HCT116 (cell line): Measurements from ENCODE around the gene SGCB. TPM values are rescaled to one million over a fixed set of nuclear protein-coding genes. Genes with fewer than 3 reads are reported as not detected.

ENCODE experiments used
- ATAC-seq: fragments of 200-7000 bp; cut with Tn5 transposase; 2 replicates; pipeline ENCODE4 v1.9.1; 2020; ENCODE audit warnings: mild to moderate bottlenecking, moderate library complexity
- BruUV-seq: library from RNA; stranded (reverse); fragments of 400-500 nt; replicated peaks from 2 replicates; lab custom pipeline; 2021; lab: Mats Ljungman, UMichigan
- CTCF ChIA-PET: fragments of 300-600 bp; sonication (Branson Sonifier 250); formaldehyde crosslinking; loops from one replicate; lab custom pipeline; 2021; ENCODE audit warnings: antibody characterized with exemption; lab: Charles Lee
- POLR2A ChIA-PET: fragments of 300-600, 350-600 bp; sonication (Branson Sonifier 250); formaldehyde crosslinking; loops from one replicate; lab custom pipeline; 2021; ENCODE audit warnings: antibody characterized with exemption; lab: Charles Lee
- RAD21 ChIA-PET, 2 experiments: fragments of 300-600 bp; sonication (Branson Sonifier 250); formaldehyde crosslinking; loops; one replicate each; lab custom pipeline; 2023; ENCODE audit warnings: low total read pairs in 2 of 2; ENCODE audit not compliant: uncharacterized antibody in 2 of 2, unreplicated experiment in 2 of 2, low non-redundant PET in 1 of 2; lab: Charles Lee
- DNase-seq: peaks from one replicate; pipeline ENCODE4 v3.0.0-alpha.2; 2010; ENCODE audit warnings: low read depth, low spot score
- H2AFZ ChIP-seq: fragments of 200-600 bp; shearing (Covaris generic), sonication (generic); 2 replicates; pipeline ENCODE4 v1.6.1; 2017; ENCODE audit warnings: low read depth, mixed run types, mixed read lengths, antibody characterized with exemption, low read length; ENCODE audit not compliant: poor library complexity, severe bottlenecking
- H3K27ac ChIP-seq: 2 replicates; pipeline ENCODE4 v1.5.1; 2012; ENCODE audit warnings: low read depth, low read length
- H3K27me3 ChIP-seq: fragments of 200-600 bp; sonication (generic); 2 replicates; pipeline ENCODE4 v1.6.1; 2016; ENCODE audit warnings: mixed run types, low read length, mixed read lengths; ENCODE audit not compliant: insufficient read depth
- H3K36me3 ChIP-seq, 2 experiments: fragments of 200-500 bp in 1 of 2; fragments of 200-600 bp in 1 of 2; sonication (Bioruptor generic) in 1 of 2; sonication (generic) in 1 of 2; 2 replicates each; pipeline versions ENCODE4 v1.5.1 to v1.6.1; 2014 to 2016; ENCODE audit warnings: low read length in 2 of 2, inconsistent platforms in 1 of 2, mixed read lengths in 1 of 2, mixed run types in 1 of 2; ENCODE audit not compliant: insufficient read depth in 2 of 2, control insufficient read depth in 1 of 2
- H3K4me1 ChIP-seq, 2 experiments: fragments of 200-600 bp in 1 of 2; sonication (generic) in 1 of 2; 2 replicates each; pipeline versions ENCODE4 v1.5.1 to v1.6.1; 2012 to 2017; ENCODE audit warnings: low read length in 2 of 2, inconsistent platforms in 1 of 2, mild to moderate bottlenecking in 1 of 2, mixed read lengths in 1 of 2, mixed run types in 1 of 2, moderate library complexity in 1 of 2; ENCODE audit not compliant: insufficient read depth in 2 of 2, control insufficient read depth in 1 of 2
- H3K4me2 ChIP-seq: fragments of 200-600 bp; sonication (generic); 2 replicates; pipeline ENCODE4 v1.6.1; 2017; ENCODE audit warnings: mixed run types, low read length, mixed read lengths
- H3K4me3 ChIP-seq, 2 experiments: fragments of 200-600 bp in 1 of 2; sonication (generic) in 1 of 2; replicated peaks in 1 of 2; 2 replicates each; pipeline ENCODE4 v1.5.1; 2011 to 2016; ENCODE audit warnings: low read length in 2 of 2, control low read depth in 1 of 2, low read depth in 1 of 2, mild to moderate bottlenecking in 1 of 2, mixed read lengths in 1 of 2, mixed run types in 1 of 2
- H3K79me2 ChIP-seq: fragments of 200-600 bp; sonication (generic); 2 replicates; pipeline ENCODE4 v1.6.1; 2017; ENCODE audit warnings: mild to moderate bottlenecking, mixed run types, low read length, moderate library complexity, mixed read lengths; ENCODE audit not compliant: insufficient read depth
- H3K9ac ChIP-seq: fragments of 200-600 bp; sonication (generic); 2 replicates; pipeline ENCODE4 v1.6.1; 2016; ENCODE audit warnings: low read length, mixed read lengths
- H3K9me2 ChIP-seq: fragments of 200-600 bp; sonication (generic), shearing (Covaris generic); 2 replicates; pipeline ENCODE4 v1.6.1; 2017; ENCODE audit warnings: mixed run types, mild to moderate bottlenecking, moderate library complexity; ENCODE audit not compliant: insufficient read depth
- H3K9me3 ChIP-seq, 2 experiments: fragments of 200-500 bp in 1 of 2; fragments of 200-600 bp in 1 of 2; sonication (Bioruptor generic) in 1 of 2; sonication (generic) in 1 of 2; 2 replicates each; pipeline ENCODE4 v1.6.1; 2014 to 2017; ENCODE audit warnings: low read length in 2 of 2, mixed read lengths in 2 of 2, inconsistent platforms in 1 of 2, low read depth in 1 of 2, mild to moderate bottlenecking in 1 of 2, mixed run types in 1 of 2, moderate library complexity in 1 of 2; ENCODE audit not compliant: control insufficient read depth in 1 of 2, insufficient read depth in 1 of 2
- H4K20me1 ChIP-seq: fragments of 200-600 bp; sonication (generic), shearing (Covaris generic); 2 replicates; pipeline ENCODE4 v1.6.1; 2017; ENCODE audit warnings: mixed run types, mild to moderate bottlenecking, moderate library complexity; ENCODE audit not compliant: insufficient read depth
- CEBPB ChIP-seq: IDR thresholded peaks from 2 replicates; pipeline ENCODE4 v1.6.1; 2012; ENCODE audit warnings: low read depth
- EGR1 ChIP-seq: IDR thresholded peaks from 2 replicates; pipeline ENCODE4 v1.6.1; 2012; ENCODE audit warnings: low read depth
- ELF1 ChIP-seq: IDR thresholded peaks from 2 replicates; pipeline ENCODE4 v1.6.1; 2012; ENCODE audit warnings: low read depth, borderline replicate concordance
- EZH2 ChIP-seq: fragments of 200-600 bp; sonication (generic); IDR thresholded peaks from 2 replicates; pipeline ENCODE4 v1.6.1; 2017; ENCODE audit warnings: antibody characterized with exemption, mixed run types
- EZH2phosphoT487 ChIP-seq: fragments of 200-600 bp; IDR thresholded peaks from 2 replicates; pipeline ENCODE4 v1.6.1; 2018; ENCODE audit warnings: antibody characterized with exemption, borderline replicate concordance
- FOSL1 ChIP-seq: IDR thresholded peaks from 2 replicates; pipeline ENCODE4 v1.6.1; 2012; ENCODE audit warnings: low read depth
- JUND ChIP-seq: IDR thresholded peaks from 2 replicates; pipeline ENCODE4 v1.6.1; 2012
- RAD21 ChIP-seq: IDR thresholded peaks from 2 replicates; pipeline ENCODE4 v1.6.1; 2012; ENCODE audit warnings: low read depth, mild to moderate bottlenecking
- SIN3A ChIP-seq: IDR thresholded peaks from 2 replicates; pipeline ENCODE4 v1.6.1; 2012; ENCODE audit warnings: low read depth
- SRF ChIP-seq: IDR thresholded peaks from 2 replicates; pipeline ENCODE4 v1.6.1; 2012; ENCODE audit warnings: low read depth
- TCF7L2 ChIP-seq: IDR thresholded peaks from 2 replicates; pipeline ENCODE4 v1.7.0; 2011; ENCODE audit warnings: borderline replicate concordance, inconsistent platforms; ENCODE audit not compliant: insufficient read depth, insufficient read length; ENCODE audit errors: extremely low read depth
- YY1 ChIP-seq: IDR thresholded peaks from 2 replicates; pipeline ENCODE4 v1.6.1; 2011; ENCODE audit warnings: low read length, low read depth, moderate library complexity, mild to moderate bottlenecking; ENCODE audit not compliant: insufficient replicate concordance; ENCODE audit errors: extremely low read depth
- ZBTB33 ChIP-seq: IDR thresholded peaks from 2 replicates; pipeline ENCODE4 v1.6.1; 2011; ENCODE audit warnings: mild to moderate bottlenecking, low read length, moderate library complexity; ENCODE audit not compliant: insufficient replicate concordance; ENCODE audit errors: extremely low read depth
- intact Hi-C: fragments of 100-400 bp; cut with micrococcal nuclease; formaldehyde crosslinking; loops from 2 replicates; pipeline ENCODE4 v1.10.0; 2022
- total RNA-seq: library from RNA; stranded (reverse); gene quantifications from one replicate; pipeline ENCODE4 v1.2.1, GENCODE V29; 2021; ENCODE audit not compliant: unreplicated experiment
- TF ChIP-seq, protein P1 (sequence below): IDR thresholded peaks from 2 replicates; pipeline ENCODE4 v1.6.1; 2012
- TF ChIP-seq, protein P2 (sequence below): IDR thresholded peaks from 2 replicates; pipeline ENCODE4 v1.6.1; 2012; ENCODE audit warnings: low read depth
- TF ChIP-seq, protein P3 (sequence below): IDR thresholded peaks from 2 replicates; pipeline ENCODE4 v1.6.1; 2012

Gene SGCB
- total RNA-seq, 1 experiment from 2014 or later = 18.3 TPM

GRCh38 chr4:52014903-52015302 is 23.2 kb downstream of the SGCB start:
- ChIA-PET POLR2A (no interaction called here), CTCF (no interaction called here)

More at GRCh38 chr4:52014903-52015302, 23.2 kb downstream of the SGCB start:
- H4K20me1 ChIP-seq = no peaks in the 10 kb centered on the region
- no peaks in the 10 kb centered on the region for H3K27me3 ChIP-seq
- no peaks in the 10 kb centered on the region for H3K9me2 ChIP-seq
- no peak overlapping the region for H3K4me3 ChIP-seq
- no peaks in the 10 kb centered on the region for H3K79me2 ChIP-seq
- no TSS peak for BruUV-seq
- ATAC-seq = no peak
- no peak overlapping the region for H2AFZ ChIP-seq
- DNase-seq = no peak
- H3K9ac ChIP-seq = no peak overlapping the region
- TF ChIP-seq YY1 (no peak), SIN3A (no peak), EZH2phosphoT487 (no peak), ELF1 (no peak), TCF7L2 (no peak), EZH2 (no peak), FOSL1 (no peak), RAD21 (no peak), JUND (no peak), ZBTB33 (no peak), EGR1 (no peak), SRF (no peak), CEBPB (no peak)
- TF ChIP-seq, protein P1, sequence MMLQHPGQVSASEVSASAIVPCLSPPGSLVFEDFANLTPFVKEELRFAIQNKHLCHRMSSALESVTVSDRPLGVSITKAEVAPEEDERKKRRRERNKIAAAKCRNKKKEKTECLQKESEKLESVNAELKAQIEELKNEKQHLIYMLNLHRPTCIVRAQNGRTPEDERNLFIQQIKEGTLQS = no peak
- TF ChIP-seq, protein P2, sequence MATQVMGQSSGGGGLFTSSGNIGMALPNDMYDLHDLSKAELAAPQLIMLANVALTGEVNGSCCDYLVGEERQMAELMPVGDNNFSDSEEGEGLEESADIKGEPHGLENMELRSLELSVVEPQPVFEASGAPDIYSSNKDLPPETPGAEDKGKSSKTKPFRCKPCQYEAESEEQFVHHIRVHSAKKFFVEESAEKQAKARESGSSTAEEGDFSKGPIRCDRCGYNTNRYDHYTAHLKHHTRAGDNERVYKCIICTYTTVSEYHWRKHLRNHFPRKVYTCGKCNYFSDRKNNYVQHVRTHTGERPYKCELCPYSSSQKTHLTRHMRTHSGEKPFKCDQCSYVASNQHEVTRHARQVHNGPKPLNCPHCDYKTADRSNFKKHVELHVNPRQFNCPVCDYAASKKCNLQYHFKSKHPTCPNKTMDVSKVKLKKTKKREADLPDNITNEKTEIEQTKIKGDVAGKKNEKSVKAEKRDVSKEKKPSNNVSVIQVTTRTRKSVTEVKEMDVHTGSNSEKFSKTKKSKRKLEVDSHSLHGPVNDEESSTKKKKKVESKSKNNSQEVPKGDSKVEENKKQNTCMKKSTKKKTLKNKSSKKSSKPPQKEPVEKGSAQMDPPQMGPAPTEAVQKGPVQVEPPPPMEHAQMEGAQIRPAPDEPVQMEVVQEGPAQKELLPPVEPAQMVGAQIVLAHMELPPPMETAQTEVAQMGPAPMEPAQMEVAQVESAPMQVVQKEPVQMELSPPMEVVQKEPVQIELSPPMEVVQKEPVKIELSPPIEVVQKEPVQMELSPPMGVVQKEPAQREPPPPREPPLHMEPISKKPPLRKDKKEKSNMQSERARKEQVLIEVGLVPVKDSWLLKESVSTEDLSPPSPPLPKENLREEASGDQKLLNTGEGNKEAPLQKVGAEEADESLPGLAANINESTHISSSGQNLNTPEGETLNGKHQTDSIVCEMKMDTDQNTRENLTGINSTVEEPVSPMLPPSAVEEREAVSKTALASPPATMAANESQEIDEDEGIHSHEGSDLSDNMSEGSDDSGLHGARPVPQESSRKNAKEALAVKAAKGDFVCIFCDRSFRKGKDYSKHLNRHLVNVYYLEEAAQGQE = no peak
- TF ChIP-seq, protein P3, sequence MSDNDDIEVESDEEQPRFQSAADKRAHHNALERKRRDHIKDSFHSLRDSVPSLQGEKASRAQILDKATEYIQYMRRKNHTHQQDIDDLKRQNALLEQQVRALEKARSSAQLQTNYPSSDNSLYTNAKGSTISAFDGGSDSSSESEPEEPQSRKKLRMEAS = no peak
- RAD21 ChIA-PET = interaction anchor here in 1 of 2 experiments (0.7 kb wide), 1 partner anchor 66 kb away, joined by 3 read pairs; no protein-coding TSS in a partner anchor
- no peaks in the 10 kb centered on the region for H3K9me3 ChIP-seq
- no peak overlapping the region for H3K4me2 ChIP-seq
- no peaks in the 10 kb centered on the region for H3K36me3 ChIP-seq
- H3K4me1 ChIP-seq = peaks cover 0 to 4% of the 10 kb centered on the region in 2 experiments; a peak in 2 of 4 replicates
- no peak overlapping the region for H3K27ac ChIP-seq
- intact Hi-C loops = no loop called here
